PC-3 (cell line): ENCODE results near the gene SNAPC1. TPM values are rescaled to one million over a fixed set of nuclear protein-coding genes. Genes with fewer than 3 reads are reported as not detected.
A peak's percentile ranks its signal among the peaks of the same experiment; 100 is the strongest.
"Not testable (repeated sequence)": the region's sequence is repeated elsewhere in the genome, so short reads cannot be mapped to it uniquely, and the experiment has no call there.

ENCODE experiments used
- ATAC-seq: fragments of 200-7000 bp; cut with Tn5 transposase; 2 replicates; pipeline ENCODE4 v1.9.1; 2020; ENCODE audit warnings: mild to moderate bottlenecking, moderate library complexity
- BruUV-seq: library from RNA; stranded (reverse); fragments of 400-500 nt; replicated peaks from 2 replicates; lab custom pipeline; 2021; lab: Mats Ljungman, UMichigan
- CTCF ChIA-PET: fragments of 300-600 bp; sonication (Branson Sonifier 250); formaldehyde crosslinking; loops from one replicate; lab custom pipeline; 2022; ENCODE audit warnings: antibody characterized with exemption; lab: Charles Lee
- POLR2A ChIA-PET: fragments of 300-600 bp; sonication (Branson Sonifier 250); formaldehyde crosslinking; loops from one replicate; lab custom pipeline; 2022; ENCODE audit warnings: antibody characterized with exemption; ENCODE audit not compliant: unreplicated experiment; lab: Charles Lee
- DNase-seq: peaks from one replicate; pipeline ENCODE4 v3.0.0-alpha.2; 2015
- H2AFZ ChIP-seq: fragments of 300-600 bp; sonication (generic); 2 replicates; pipeline ENCODE4 v1.6.0; 2016; ENCODE audit warnings: antibody characterized with exemption, low read length
- H3F3A ChIP-seq: fragments of 300-600 bp; sonication (generic); one replicate; pipeline ENCODE4 v1.6.0; 2017; ENCODE audit warnings: antibody characterized with exemption, low read length, control low read depth, mild to moderate bottlenecking; ENCODE audit not compliant: unreplicated experiment
- H3K27ac ChIP-seq: fragments of 300-600 bp; sonication (generic); 2 replicates; pipeline ENCODE4 v1.5.1; 2016; ENCODE audit warnings: mild to moderate bottlenecking, low read length
- H3K27me3 ChIP-seq: fragments of 300-600 bp; sonication (generic); 2 replicates; pipeline ENCODE4 v1.6.1; 2016; ENCODE audit warnings: low read length, mixed read lengths
- H3K36me3 ChIP-seq: fragments of 300-600 bp; sonication (generic); 2 replicates; pipeline ENCODE4 v1.6.1; 2016; ENCODE audit warnings: low read depth, mixed run types, low read length, mixed read lengths
- H3K4me1 ChIP-seq: fragments of 300-600 bp; sonication (generic); 2 replicates; pipeline ENCODE4 v1.5.1; 2016; ENCODE audit warnings: low read length; ENCODE audit not compliant: insufficient read depth
- H3K4me2 ChIP-seq: fragments of 300-600 bp; sonication (generic); 2 replicates; pipeline ENCODE4 v1.6.0; 2016; ENCODE audit warnings: low read length
- H3K4me3 ChIP-seq: fragments of 300-600 bp; sonication (generic); 2 replicates; pipeline ENCODE4 v1.5.1; 2016; ENCODE audit warnings: mild to moderate bottlenecking, low read length, mixed read lengths
- H3K79me2 ChIP-seq: fragments of 300-600 bp; sonication (generic); 2 replicates; pipeline ENCODE4 v1.6.1; 2017; ENCODE audit warnings: low read length, mixed read lengths
- H3K9ac ChIP-seq: fragments of 300-600 bp; sonication (generic); 2 replicates; pipeline ENCODE4 v1.6.0; 2016; ENCODE audit warnings: mild to moderate bottlenecking, low read length
- H3K9me2 ChIP-seq: fragments of 300-600 bp; sonication (generic); replicated peaks from 2 replicates; pipeline ENCODE4 v1.6.1; 2016; ENCODE audit warnings: mixed run types, low read length, mixed read lengths
- H3K9me3 ChIP-seq: fragments of 300-600 bp; sonication (generic); 2 replicates; pipeline ENCODE4 v1.6.1; 2016; ENCODE audit warnings: low read length, mixed read lengths
- H4K20me1 ChIP-seq: fragments of 300-600 bp; sonication (generic); 2 replicates; pipeline ENCODE4 v1.6.1; 2016; ENCODE audit warnings: low read length, mixed read lengths
- EZH2 ChIP-seq: fragments of 300-600 bp; sonication (generic); IDR thresholded peaks from one replicate; pipeline ENCODE4 v1.6.1; 2017; ENCODE audit warnings: antibody characterized with exemption, mild to moderate bottlenecking, low read length; ENCODE audit not compliant: unreplicated experiment
- EZH2phosphoT487 ChIP-seq: fragments of 300-600 bp; sonication (generic); IDR thresholded peaks from 2 replicates; pipeline ENCODE4 v1.6.1; 2018; ENCODE audit warnings: mild to moderate bottlenecking, antibody characterized with exemption, low read length, borderline replicate concordance
- intact Hi-C: fragments of 100-400 bp; cut with micrococcal nuclease; formaldehyde crosslinking; loops from 2 replicates; pipeline ENCODE4 v1.9.0; 2023
- total RNA-seq: library from RNA; depleted of rRNA; stranded (reverse); fragments of >200 nt; gene quantifications from 2 replicates; pipeline ENCODE4 v1.2.3, GENCODE V29; 2014
- TF ChIP-seq, protein P1 (sequence below): fragments of 300-600 bp; sonication (generic); conservative IDR thresholded peaks from 2 replicates; pipeline ENCODE4 v1.5.1; 2017; ENCODE audit warnings: antibody characterized with exemption, low read depth, mild to moderate bottlenecking, low read length

The SNAPC1 gene
- total RNA-seq, 1 experiment from 2014 or later, result 26.7 TPM

DNA sequence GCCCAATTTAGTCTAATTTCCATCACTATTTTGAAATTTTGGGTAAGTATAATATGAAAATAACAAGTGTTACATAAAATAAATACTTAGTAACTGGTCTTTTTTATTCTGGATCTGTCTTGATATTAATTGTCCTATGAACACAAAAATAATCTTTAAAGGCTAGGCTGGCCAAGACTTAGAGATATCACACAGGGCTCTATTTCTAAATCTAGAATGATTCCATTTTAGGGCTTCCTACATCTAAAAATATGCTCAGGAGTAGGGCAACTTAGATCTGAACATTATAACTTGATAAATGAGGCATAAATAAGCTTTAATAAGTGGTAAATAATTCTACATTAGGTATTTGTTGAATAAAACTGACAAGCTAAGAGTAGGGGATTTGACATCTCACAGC is 23.1 kb upstream of the SNAPC1 start:
- intact Hi-C loops, result no loop called here
- Histone ChIP-seq H2AFZ (no peak overlapping the region), H3K4me1 (peaks cover 8% of the 10 kb centered on the region), H4K20me1 (peaks cover 37% of the 10 kb centered on the region), H3K9me2 (no peaks in the 10 kb centered on the region), H3K4me3 (no peak overlapping the region), H3K27ac (no peak overlapping the region), H3K36me3 (peaks cover 90% of the 10 kb centered on the region), H3K27me3 (no peaks in the 10 kb centered on the region), H3K79me2 (peaks cover 91% of the 10 kb centered on the region), H3F3A (peaks cover 47% of the 10 kb centered on the region), H3K9ac (no peak overlapping the region), H3K4me2 (no peak overlapping the region), H3K9me3 (no peaks in the 10 kb centered on the region)
- ATAC-seq (no peak), DNase-seq (no peak)
- TF ChIP-seq EZH2phosphoT487 (no peak), EZH2 (no peak)
- TF ChIP-seq, protein P1, sequence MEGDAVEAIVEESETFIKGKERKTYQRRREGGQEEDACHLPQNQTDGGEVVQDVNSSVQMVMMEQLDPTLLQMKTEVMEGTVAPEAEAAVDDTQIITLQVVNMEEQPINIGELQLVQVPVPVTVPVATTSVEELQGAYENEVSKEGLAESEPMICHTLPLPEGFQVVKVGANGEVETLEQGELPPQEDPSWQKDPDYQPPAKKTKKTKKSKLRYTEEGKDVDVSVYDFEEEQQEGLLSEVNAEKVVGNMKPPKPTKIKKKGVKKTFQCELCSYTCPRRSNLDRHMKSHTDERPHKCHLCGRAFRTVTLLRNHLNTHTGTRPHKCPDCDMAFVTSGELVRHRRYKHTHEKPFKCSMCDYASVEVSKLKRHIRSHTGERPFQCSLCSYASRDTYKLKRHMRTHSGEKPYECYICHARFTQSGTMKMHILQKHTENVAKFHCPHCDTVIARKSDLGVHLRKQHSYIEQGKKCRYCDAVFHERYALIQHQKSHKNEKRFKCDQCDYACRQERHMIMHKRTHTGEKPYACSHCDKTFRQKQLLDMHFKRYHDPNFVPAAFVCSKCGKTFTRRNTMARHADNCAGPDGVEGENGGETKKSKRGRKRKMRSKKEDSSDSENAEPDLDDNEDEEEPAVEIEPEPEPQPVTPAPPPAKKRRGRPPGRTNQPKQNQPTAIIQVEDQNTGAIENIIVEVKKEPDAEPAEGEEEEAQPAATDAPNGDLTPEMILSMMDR, result no peak
- POLR2A ChIA-PET, result interaction anchor here (0.6 kb wide), 1 partner anchor 10 kb away, joined by 10 read pairs; no protein-coding TSS in a partner anchor
- CTCF ChIA-PET, result no interaction called here
- TSS peak; percentile 1 for BruUV-seq

DNA sequence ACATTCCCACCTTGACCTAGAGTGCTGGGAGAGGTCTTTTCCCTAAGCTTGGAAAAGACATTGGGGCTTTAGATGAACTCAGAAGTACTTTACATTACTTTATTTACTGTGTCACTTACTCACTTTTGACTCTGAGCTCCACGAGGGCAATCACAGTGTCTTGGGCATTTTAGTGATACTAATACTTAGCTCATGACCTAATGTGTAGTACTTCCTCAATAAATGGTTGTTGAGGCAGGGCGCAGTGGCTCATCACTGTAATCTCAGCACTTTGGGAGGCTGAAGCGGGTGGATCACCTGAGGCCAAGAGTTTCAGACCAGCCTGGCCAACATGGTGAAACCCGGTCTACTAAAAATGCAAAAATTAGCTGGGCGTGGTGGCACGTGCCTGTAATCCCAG is 19.8 kb upstream of the SNAPC1 start:
- no TSS peak for BruUV-seq
- peaks cover 20% of the 10 kb centered on the region for H4K20me1 ChIP-seq
- TF ChIP-seq EZH2phosphoT487, result no peak
- TF ChIP-seq, protein P1, result no peak

DNA sequence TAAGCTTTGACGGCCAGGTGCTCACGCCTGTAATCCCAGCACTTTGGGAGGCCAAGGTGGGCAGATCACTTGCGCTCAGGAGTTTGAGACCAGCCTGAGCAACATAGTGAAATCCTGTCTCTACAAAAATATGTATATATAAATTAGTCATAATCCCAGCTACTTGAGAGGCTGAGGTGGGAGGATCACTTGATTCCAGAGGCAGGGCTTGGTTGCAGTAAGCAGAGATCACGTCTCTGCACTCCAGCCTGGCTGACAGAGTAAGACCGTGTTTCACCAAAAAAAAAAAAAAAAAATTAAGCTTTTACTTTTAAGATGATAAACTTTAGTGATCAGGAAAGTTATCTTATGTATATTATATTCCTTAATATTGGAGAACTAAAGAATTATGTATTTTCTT is 18.0 kb upstream of the SNAPC1 start:
- no peak for DNase-seq
- H3K4me3 ChIP-seq, result no peak overlapping the region
- no TSS peak for BruUV-seq
- TF ChIP-seq EZH2phosphoT487 (no peak), EZH2 (no peak)
- TF ChIP-seq, protein P1, result no peak
- no peak for ATAC-seq
- intact Hi-C loops, result no loop called here
- H3K27ac ChIP-seq, result no peak overlapping the region
- no peaks in the 10 kb centered on the region for H3K27me3 ChIP-seq
- no peaks in the 10 kb centered on the region for H3K9me2 ChIP-seq
- peaks cover 88% of the 10 kb centered on the region for H3K36me3 ChIP-seq
- peaks cover 34% of the 10 kb centered on the region for H4K20me1 ChIP-seq
- H3K4me1 ChIP-seq, result peaks cover 32% of the 10 kb centered on the region
- H2AFZ ChIP-seq, result no peak overlapping the region
- no peak overlapping the region for H3K4me2 ChIP-seq
- H3K9me3 ChIP-seq, result no peaks in the 10 kb centered on the region
- H3K79me2 ChIP-seq, result peaks cover 96% of the 10 kb centered on the region
- peaks cover 36% of the 10 kb centered on the region for H3F3A ChIP-seq
- no peak overlapping the region for H3K9ac ChIP-seq
- CTCF ChIA-PET, result no interaction called here
- POLR2A ChIA-PET, result interaction anchor here (0.7 kb wide), 1 partner anchor 54 kb away, joined by 3 read pairs; no protein-coding TSS in a partner anchor

More for the DNA sequence above, 19.8 kb upstream of the SNAPC1 start:
- Histone ChIP-seq H3K9ac (no peak overlapping the region), H3K9me2 (no peaks in the 10 kb centered on the region), H3K9me3 (no peaks in the 10 kb centered on the region), H2AFZ (no peak overlapping the region), H3K36me3 (peaks cover 89% of the 10 kb centered on the region), H3K4me2 (no peak overlapping the region), H3K27me3 (no peaks in the 10 kb centered on the region), H3F3A (peaks cover 31% of the 10 kb centered on the region), H3K4me1 (peaks cover 13% of the 10 kb centered on the region), H3K79me2 (peaks cover 95% of the 10 kb centered on the region), H3K27ac (no peak overlapping the region), H3K4me3 (no peak overlapping the region)
- POLR2A ChIA-PET, result no interaction called here
- intact Hi-C loops, result no loop called here
- CTCF ChIA-PET, result interaction anchor here (0.6 kb wide), 1 partner anchor 134 kb away, joined by 4 read pairs; no protein-coding TSS in a partner anchor
- no peak for DNase-seq
- peak; percentile 14; the same call in 1 of the 2 replicates for ATAC-seq

DNA sequence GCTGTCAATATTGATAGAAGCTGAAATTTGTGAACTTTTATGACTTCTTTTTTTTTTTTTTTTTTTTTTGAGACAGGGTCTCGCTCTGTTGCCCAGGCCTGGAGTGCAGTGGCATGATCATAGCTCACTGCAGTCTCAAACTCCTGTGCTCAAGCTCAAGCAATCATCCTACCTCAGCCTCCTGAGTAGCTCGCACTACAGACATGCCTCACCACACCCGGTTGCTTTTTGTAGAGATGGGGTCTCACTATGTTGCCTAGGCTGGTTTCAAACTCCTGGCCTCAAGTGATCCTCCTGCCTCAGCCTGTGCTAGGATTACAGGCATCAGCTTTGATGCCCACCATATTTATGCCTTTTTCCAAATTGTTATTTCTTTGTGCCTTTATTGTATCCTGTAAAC is 15.9 kb upstream of the SNAPC1 start:
- Histone ChIP-seq H3K79me2 (peaks cover 98% of the 10 kb centered on the region), H3K4me3 (peak overlapping the region; percentile 72; the same call in 1 of the 2 replicates), H3F3A (peaks cover 36% of the 10 kb centered on the region), H3K4me1 (peaks cover 44% of the 10 kb centered on the region), H4K20me1 (peaks cover 38% of the 10 kb centered on the region), H3K36me3 (peaks cover 74% of the 10 kb centered on the region), H3K4me2 (peak overlapping the region; percentile 86)
- CTCF ChIA-PET, result interaction anchor here (0.6 to 0.7 kb wide), 3 partner anchors 91 to 975 kb away, joined by 3 to 8 read pairs (median 7); no protein-coding TSS in a partner anchor
- not testable (repeated sequence) for H2AFZ ChIP-seq, H3K9ac ChIP-seq, DNase-seq, H3K9me2 ChIP-seq, H3K27ac ChIP-seq, H3K9me3 ChIP-seq, BruUV-seq, H3K27me3 ChIP-seq, ATAC-seq
- intact Hi-C loops, result loop anchor here (5.0 kb wide), 1 partner anchor 381 kb away; no protein-coding TSS in a partner anchor
- POLR2A ChIA-PET, result interaction anchor here (0.6 kb wide), 3 partner anchors 47 to 218 kb away, joined by 3 to 10 read pairs (median 7); no protein-coding TSS in a partner anchor
